A673 (cell line): Measurements from ENCODE around the gene BBS4. TPM values are rescaled to one million over a fixed set of nuclear protein-coding genes. Genes with fewer than 3 reads are reported as not detected.

Experiments used
- BruUV-seq: library from RNA; stranded (reverse); fragments of 400-500 nt; replicated peaks from 2 replicates; lab custom pipeline; 2021; lab: Mats Ljungman, UMichigan
- CTCF ChIA-PET: fragments of 300-600 bp; sonication (Branson Sonifier 250); formaldehyde crosslinking; loops from one replicate; lab custom pipeline; 2022; ENCODE audit warnings: antibody characterized with exemption; lab: Charles Lee
- POLR2A ChIA-PET: fragments of 300-600 bp; sonication (Branson Sonifier 250); formaldehyde crosslinking; loops from one replicate; lab custom pipeline; 2022; ENCODE audit warnings: antibody characterized with exemption; ENCODE audit not compliant: low non-redundant PET; lab: Charles Lee
- DNase-seq: peaks from one replicate; pipeline ENCODE4 v3.0.0-alpha.2; 2015; ENCODE audit warnings: low spot score
- H3K27ac ChIP-seq: fragments of 200-600 bp; sonication (generic); 2 replicates; pipeline ENCODE4 v1.5.1; 2016; ENCODE audit warnings: mixed run types, low read depth, mild to moderate bottlenecking, mixed read lengths, antibody characterized with exemption, low read length; ENCODE audit not compliant: poor library complexity, severe bottlenecking
- H3K27me3 ChIP-seq: fragments of 200-600 bp; sonication (generic); replicated peaks from 2 replicates; pipeline ENCODE4 v1.6.1; 2017; ENCODE audit warnings: mixed run types, low read depth, mild to moderate bottlenecking, mixed read lengths, antibody characterized with exemption, low read length; ENCODE audit not compliant: insufficient read depth, poor library complexity
- H3K36me3 ChIP-seq: fragments of 200-600 bp; sonication (generic); 2 replicates; pipeline ENCODE4 v1.6.1; 2016; ENCODE audit warnings: mixed run types, mild to moderate bottlenecking, mixed read lengths, antibody characterized with exemption, low read length; ENCODE audit not compliant: insufficient read depth, poor library complexity, severe bottlenecking
- H3K4me1 ChIP-seq: fragments of 200-600 bp; sonication (generic); 2 replicates; pipeline ENCODE4 v1.6.1; 2017; ENCODE audit warnings: mixed run types, mild to moderate bottlenecking, mixed read lengths, antibody characterized with exemption, low read length; ENCODE audit not compliant: insufficient read depth, poor library complexity, severe bottlenecking
- H3K4me3 ChIP-seq: fragments of 200-600 bp; sonication (generic); 2 replicates; pipeline ENCODE4 v1.5.1; 2016; ENCODE audit warnings: low read depth, mixed run types, mild to moderate bottlenecking, mixed read lengths, low read length; ENCODE audit not compliant: poor library complexity, severe bottlenecking
- H3K9me3 ChIP-seq: fragments of 200-600 bp; sonication (generic); 2 replicates; pipeline ENCODE4 v1.6.1; 2016; ENCODE audit warnings: mixed run types, low read depth, mild to moderate bottlenecking, mixed read lengths, antibody characterized with exemption, low read length; ENCODE audit not compliant: poor library complexity, severe bottlenecking
- CTCF ChIP-seq: fragments of 300-800, 200-600 bp; sonication (generic); conservative IDR thresholded peaks from 2 replicates; pipeline ENCODE4 v1.5.1; 2017; ENCODE audit warnings: low read depth, mild to moderate bottlenecking, antibody characterized with exemption, low read length, moderate library complexity, mixed read lengths
- EZH2 ChIP-seq: fragments of 200-600 bp; sonication (generic); IDR thresholded peaks from 2 replicates; pipeline ENCODE4 v1.6.1; 2017; ENCODE audit warnings: borderline replicate concordance, low read depth, mild to moderate bottlenecking, mixed read lengths, antibody characterized with exemption, low read length; ENCODE audit not compliant: poor library complexity, severe bottlenecking
- intact Hi-C: fragments of 100-400 bp; cut with micrococcal nuclease; formaldehyde crosslinking; loops from one replicate; pipeline ENCODE4 v1.10.0; 2022; ENCODE audit not compliant: unreplicated experiment
- total RNA-seq: library from RNA; stranded (reverse); gene quantifications from 2 replicates; pipeline ENCODE4 v1.2.3, GENCODE V29; 2021

BBS4 gene
- total RNA-seq, 1 experiment from 2014 or later: 22.9 TPM

GRCh38 chr15:72783640-72784455 lies 97.8 kb downstream of the BBS4 start, which contains the start of gene ADPGK:
Gene ADPGK, minus strand, starts transcription at chr15:72783758. Its CDS starts 67 bp downstream, at chr15:72783691.
- H3K4me1 ChIP-seq: peaks cover 12% of the 10 kb centered on the region
- no peaks in the 10 kb centered on the region for H3K27me3 ChIP-seq
- ChIA-PET POLR2A (interaction anchor here (0.7 kb wide), 1 partner anchor 14 kb away, joined by 3 read pairs; no protein-coding TSS in a partner anchor), CTCF (interaction anchor here (1.0 kb wide), 1 partner anchor 482 kb away, joined by 3 read pairs; no protein-coding TSS in a partner anchor)
- DNase-seq: peak; percentile 96
- H3K9me3 ChIP-seq: no peaks in the 10 kb centered on the region
- H3K4me3 ChIP-seq: peak within 1 kb of the TSS; percentile 94
- BruUV-seq: no TSS peak
- no peaks in the 10 kb centered on the region for H3K36me3 ChIP-seq
- peak within 1 kb of the TSS; percentile 88 for H3K27ac ChIP-seq
- intact Hi-C loops: loop anchor here (5.0 kb wide), 1 partner anchor 483 kb away; no protein-coding TSS in a partner anchor
- no peak for TF ChIP-seq EZH2
- peak; percentile 72 for TF ChIP-seq CTCF

- Histone ChIP-seq H3K27me3 (no peaks in the 10 kb centered on the region), H3K27ac (peak overlapping the region; percentile 88), H3K4me1 (peaks cover 12% of the 10 kb centered on the region), H3K36me3 (no peaks in the 10 kb centered on the region), H3K9me3 (no peaks in the 10 kb centered on the region), H3K4me3 (peak overlapping the region; percentile 94)
- no peak for DNase-seq
- TF ChIP-seq EZH2: no peak
- no peak for TF ChIP-seq CTCF
- intact Hi-C loops: loop anchor here (5.0 kb wide), 1 partner anchor 483 kb away; no protein-coding TSS in a partner anchor
- ChIA-PET POLR2A (interaction anchor here (0.7 kb wide), 1 partner anchor 13 kb away, joined by 3 read pairs; no protein-coding TSS in a partner anchor), CTCF (interaction anchor here (0.6 to 1.0 kb wide), 2 partner anchors 390 to 481 kb away, joined by 3 to 4 read pairs; no protein-coding TSS in a partner anchor)
- BruUV-seq: TSS peak; percentile 79
Measured at GRCh38 chr15:72784456-72784876, 98.5 kb downstream of the BBS4 start.

- DNase-seq: no peak
- BruUV-seq: no TSS peak
- no peaks in the 10 kb centered on the region for H3K36me3 ChIP-seq
- no peak for TF ChIP-seq CTCF
- no peak for TF ChIP-seq EZH2
- H3K4me3 ChIP-seq: no peak overlapping the region
- CTCF ChIA-PET: no interaction called here
- POLR2A ChIA-PET: no interaction called here
- intact Hi-C loops: no loop called here
- H3K4me1 ChIP-seq: peaks cover 12% of the 10 kb centered on the region
- no peaks in the 10 kb centered on the region for H3K27me3 ChIP-seq
- no peak overlapping the region for H3K27ac ChIP-seq
- no peaks in the 10 kb centered on the region for H3K9me3 ChIP-seq
Measured at GRCh38 chr15:72785432-72785831, 99.4 kb downstream of the BBS4 start.
